SK-N-SH (cell line): ENCODE measurements around the gene KCNK18. TPM values are rescaled to one million over a fixed set of nuclear protein-coding genes. Genes with fewer than 3 reads are reported as not detected.

Experiments used
- CTCF ChIA-PET: fragments of 300-600, 350-600 bp; formaldehyde crosslinking; extraction: SDS; loops from one replicate; lab custom pipeline; 2021; lab: Yijun Ruan, JAX
- POLR2A ChIA-PET: fragments of 350-600 bp; sonication (Branson Sonifier 250); formaldehyde crosslinking; extraction: SDS; loops from one replicate; lab custom pipeline; 2020; ENCODE audit warnings: antibody characterized with exemption, inconsistent platforms; lab: Yijun Ruan, JAX
- DNase-seq: peaks from one replicate; pipeline ENCODE4 v3.0.0; 2012
- H2AFZ ChIP-seq: fragments of 200-600 bp; sonication (generic); 2 replicates; pipeline ENCODE4 v1.8.1; 2016; ENCODE audit warnings: antibody characterized with exemption, mild to moderate bottlenecking, low read depth
- H3F3A ChIP-seq: fragments of 200-600 bp; sonication (generic); replicated peaks from 2 replicates; pipeline ENCODE3; 2016; ENCODE audit warnings: antibody characterized with exemption, mild to moderate bottlenecking; ENCODE audit not compliant: insufficient read depth
- H3K27ac ChIP-seq, 2 experiments: fragments of 200-500 bp in 1 of 2; fragments of 200-600 bp in 1 of 2; sonication (Bioruptor generic) in 1 of 2; sonication (generic), shearing (Covaris generic) in 1 of 2; 2 replicates each; pipeline versions ENCODE4 v1.5.1 to v1.6.1; 2014 to 2016; ENCODE audit warnings: low read depth in 2 of 2, inconsistent platforms in 1 of 2, low read length in 1 of 2, mild to moderate bottlenecking in 1 of 2, mixed read lengths in 1 of 2
- H3K27me3 ChIP-seq: fragments of 200-600 bp; sonication (generic), shearing (Covaris generic); 2 replicates; pipeline ENCODE4 v1.6.1; 2016; ENCODE audit warnings: mixed run types; ENCODE audit not compliant: insufficient read depth
- H3K36me3 ChIP-seq, 2 experiments: fragments of 200-500 bp in 1 of 2; fragments of 200-600 bp in 1 of 2; sonication (Bioruptor generic) in 1 of 2; sonication (generic) in 1 of 2; replicated peaks in 1 of 2; 2 replicates each; pipeline versions ENCODE3 to v1.5.1; 2014 to 2016; ENCODE audit warnings: low read length in 1 of 2, mild to moderate bottlenecking in 1 of 2; ENCODE audit not compliant: insufficient read depth in 2 of 2, control insufficient read depth in 1 of 2
- H3K4me1 ChIP-seq, 2 experiments: fragments of 200-500 bp in 1 of 2; fragments of 200-600 bp in 1 of 2; sonication (Bioruptor generic) in 1 of 2; sonication (generic), shearing (Covaris generic) in 1 of 2; 2 replicates each; pipeline versions ENCODE4 v1.5.1 to v1.6.1; 2014 to 2016; ENCODE audit warnings: low read depth in 1 of 2, low read length in 1 of 2, mixed run types in 1 of 2; ENCODE audit not compliant: insufficient read depth in 2 of 2, control insufficient read depth in 1 of 2
- H3K4me2 ChIP-seq: fragments of 200-600 bp; sonication (generic), shearing (Covaris generic); 2 replicates; pipeline ENCODE4 v1.6.1; 2017; ENCODE audit warnings: mixed run types
- H3K4me3 ChIP-seq, 2 experiments: fragments of 200-500 bp in 1 of 2; fragments of 200-600 bp in 1 of 2; sonication (Bioruptor generic) in 1 of 2; sonication (generic), shearing (Covaris generic) in 1 of 2; 2 replicates each; pipeline versions ENCODE4 v1.5.1 to v1.8.1; 2014 to 2016; ENCODE audit warnings: low read depth in 2 of 2, inconsistent platforms in 1 of 2, low read length in 1 of 2, mild to moderate bottlenecking in 1 of 2, mixed read lengths in 1 of 2, moderate library complexity in 1 of 2
- H3K79me2 ChIP-seq: fragments of 200-600 bp; sonication (generic); 2 replicates; pipeline ENCODE4 v1.8.1; 2017; ENCODE audit warnings: mild to moderate bottlenecking; ENCODE audit not compliant: insufficient read depth
- H3K9ac ChIP-seq: fragments of 200-600 bp; sonication (generic); 2 replicates; pipeline ENCODE4 v1.6.1; 2017; ENCODE audit warnings: mixed run types
- H3K9me2 ChIP-seq: fragments of 200-600 bp; sonication (generic); 2 replicates; pipeline ENCODE4 v1.6.1; 2017; ENCODE audit warnings: mixed run types
- H3K9me3 ChIP-seq: fragments of 200-600 bp; sonication (generic); 2 replicates; pipeline ENCODE4 v1.6.1; 2017; ENCODE audit warnings: mixed run types, mild to moderate bottlenecking, moderate library complexity
- H4K20me1 ChIP-seq: fragments of 200-600 bp; sonication (generic); 2 replicates; pipeline ENCODE4 v1.6.1; 2017; ENCODE audit warnings: mild to moderate bottlenecking, mixed run types; ENCODE audit not compliant: insufficient read depth
- ELF1 ChIP-seq: IDR thresholded peaks from 2 replicates; pipeline ENCODE4 v1.4.0; 2012
- EP300 ChIP-seq, 2 experiments: IDR thresholded peaks; 2 replicates each; pipeline versions ENCODE4 v1.4.0 to v1.6.1; 2012; ENCODE audit warnings: borderline replicate concordance in 1 of 2, low read depth in 1 of 2, low read length in 1 of 2
- EZH2phosphoT487 ChIP-seq: fragments of 200-600 bp; sonication (generic); IDR thresholded peaks from 2 replicates; pipeline ENCODE4 v1.6.1; 2017; ENCODE audit warnings: low read depth, mixed run types, mild to moderate bottlenecking, antibody characterized with exemption, moderate library complexity, borderline replicate concordance
- FOSL2 ChIP-seq: IDR thresholded peaks from 2 replicates; pipeline ENCODE4 v1.4.0; 2012; ENCODE audit warnings: low read depth, mild to moderate bottlenecking, moderate library complexity, borderline replicate concordance
- GABPA ChIP-seq: IDR thresholded peaks from 2 replicates; pipeline ENCODE4 v1.4.0; 2012; ENCODE audit warnings: low read depth, mild to moderate bottlenecking
- JUND ChIP-seq: IDR thresholded peaks from 2 replicates; pipeline ENCODE4 v1.4.0; 2012
- MEF2A ChIP-seq: IDR thresholded peaks from 2 replicates; pipeline ENCODE4 v1.4.0; 2012; ENCODE audit warnings: low read depth, borderline replicate concordance
- MXI1 ChIP-seq: IDR thresholded peaks from 2 replicates; pipeline ENCODE4 v1.6.1; 2012; ENCODE audit warnings: mild to moderate bottlenecking, low read depth, low read length, improper control_type of control experiment
- NRF1 ChIP-seq: IDR thresholded peaks from 2 replicates; pipeline ENCODE4 v1.6.1; 2012; ENCODE audit warnings: low read depth, mild to moderate bottlenecking, low read length
- POLR2AphosphoS5 ChIP-seq: IDR thresholded peaks from 2 replicates; pipeline ENCODE4 v1.6.1; 2012; ENCODE audit warnings: low read depth, low read length
- RFX5 ChIP-seq: IDR thresholded peaks from 2 replicates; pipeline ENCODE4 v1.6.1; 2012; ENCODE audit warnings: mild to moderate bottlenecking, improper control_type of control experiment, low read length
- SIN3A ChIP-seq: IDR thresholded peaks from 2 replicates; pipeline ENCODE4 v1.6.1; 2012; ENCODE audit warnings: low read depth, mild to moderate bottlenecking, low read length, moderate library complexity, borderline replicate concordance
- TCF12 ChIP-seq: IDR thresholded peaks from 2 replicates; pipeline ENCODE4 v1.4.0; 2012
- YY1 ChIP-seq: IDR thresholded peaks from 2 replicates; pipeline ENCODE4 v1.4.0; 2012; ENCODE audit warnings: low read depth, mild to moderate bottlenecking
- WGBS: methylation state at CpG from one replicate; pipeline ENCODE4 v1.1.6; 2017; ENCODE audit warnings: low lambda C conversion rate; 5-methylcytosine and 5-hydroxymethylcytosine counted together
- polyA plus RNA-seq, 3 experiments: library from polyadenylated mRNA; depleted of rRNA; stranded (reverse); fragments of >200 nt; gene quantifications; 2 replicates each; pipeline ENCODE4 v1.2.3, GENCODE V29; 2012
- TF ChIP-seq, protein P1 (sequence below): fragments of 150-350 bp; IDR thresholded peaks from 2 replicates; pipeline ENCODE4 v1.6.1; 2017; ENCODE audit warnings: antibody characterized with exemption, low read length, low read depth, borderline replicate concordance
- TF ChIP-seq, protein P2 (sequence below): fragments of 150-350 bp; IDR thresholded peaks from 2 replicates; pipeline ENCODE4 v1.6.1; 2016; ENCODE audit warnings: mild to moderate bottlenecking, low read depth, low read length
- TF ChIP-seq, protein P3 (sequence below): IDR thresholded peaks from 2 replicates; pipeline ENCODE4 v1.4.0; 2012; ENCODE audit warnings: low read depth
- TF ChIP-seq, protein P4 (sequence below): fragments of 200-600 bp; sonication (generic); IDR thresholded peaks from 2 replicates; pipeline ENCODE4 v1.6.1; 2017; ENCODE audit warnings: antibody characterized with exemption, mild to moderate bottlenecking, moderate library complexity
- TF ChIP-seq, protein P5 (sequence below): IDR thresholded peaks from 2 replicates; pipeline ENCODE4 v1.6.1; 2012; ENCODE audit warnings: mild to moderate bottlenecking, low read depth, low read length, moderate library complexity

Gene KCNK18
- polyA plus RNA-seq, 1 of the 3 experiments (the other 2 are of a cell fraction) = not detected

DNA sequence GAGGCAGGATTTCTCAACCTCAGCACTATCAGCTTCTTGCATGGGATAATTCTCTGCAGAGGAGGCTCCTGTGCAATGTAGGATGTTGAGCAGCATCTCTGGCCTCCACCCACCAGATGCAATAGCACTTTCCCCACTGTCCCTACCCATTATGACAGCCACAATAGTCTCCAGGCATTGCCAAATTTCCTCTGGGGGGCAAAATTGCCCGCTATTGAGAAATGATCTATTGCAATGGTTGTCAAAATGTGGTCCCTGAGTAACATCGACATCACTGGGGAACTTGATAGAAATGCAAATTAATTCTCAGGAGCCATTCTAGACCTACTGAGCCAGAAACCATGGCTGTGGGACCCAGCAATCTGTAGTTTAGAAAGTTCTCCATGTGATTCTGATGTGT is 7.0 kb downstream of the KCNK18 start:
- Histone ChIP-seq H3K36me3 (no peaks in the 10 kb centered on the region), H3K9me3 (no peaks in the 10 kb centered on the region), H3K4me1 (no peaks in the 10 kb centered on the region), H3K4me3 (no peak overlapping the region), H3K9me2 (no peaks in the 10 kb centered on the region), H3K27ac (no peak overlapping the region), H3K9ac (no peak overlapping the region), H4K20me1 (no peaks in the 10 kb centered on the region), H3K4me2 (no peak overlapping the region), H2AFZ (no peak overlapping the region), H3K79me2 (no peaks in the 10 kb centered on the region), H3F3A (no peaks in the 10 kb centered on the region), H3K27me3 (no peaks in the 10 kb centered on the region)
- ChIA-PET CTCF (interaction anchor here (1.3 to 7.3 kb wide), 2 partner anchors 12 to 28 kb away, joined by 3 to 71 read pairs; no protein-coding TSS in a partner anchor), POLR2A (no interaction called here)
- DNase-seq = no peak
- TF ChIP-seq NRF1 = no peak
- TF ChIP-seq, protein P1, sequence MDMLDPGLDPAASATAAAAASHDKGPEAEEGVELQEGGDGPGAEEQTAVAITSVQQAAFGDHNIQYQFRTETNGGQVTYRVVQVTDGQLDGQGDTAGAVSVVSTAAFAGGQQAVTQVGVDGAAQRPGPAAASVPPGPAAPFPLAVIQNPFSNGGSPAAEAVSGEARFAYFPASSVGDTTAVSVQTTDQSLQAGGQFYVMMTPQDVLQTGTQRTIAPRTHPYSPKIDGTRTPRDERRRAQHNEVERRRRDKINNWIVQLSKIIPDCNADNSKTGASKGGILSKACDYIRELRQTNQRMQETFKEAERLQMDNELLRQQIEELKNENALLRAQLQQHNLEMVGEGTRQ = no peak
- TF ChIP-seq RFX5 = no peak
- TF ChIP-seq MEF2A = no peak
- TF ChIP-seq, protein P2, sequence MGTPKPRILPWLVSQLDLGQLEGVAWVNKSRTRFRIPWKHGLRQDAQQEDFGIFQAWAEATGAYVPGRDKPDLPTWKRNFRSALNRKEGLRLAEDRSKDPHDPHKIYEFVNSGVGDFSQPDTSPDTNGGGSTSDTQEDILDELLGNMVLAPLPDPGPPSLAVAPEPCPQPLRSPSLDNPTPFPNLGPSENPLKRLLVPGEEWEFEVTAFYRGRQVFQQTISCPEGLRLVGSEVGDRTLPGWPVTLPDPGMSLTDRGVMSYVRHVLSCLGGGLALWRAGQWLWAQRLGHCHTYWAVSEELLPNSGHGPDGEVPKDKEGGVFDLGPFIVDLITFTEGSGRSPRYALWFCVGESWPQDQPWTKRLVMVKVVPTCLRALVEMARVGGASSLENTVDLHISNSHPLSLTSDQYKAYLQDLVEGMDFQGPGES = no peak
- no peak for TF ChIP-seq SIN3A
- no peak for TF ChIP-seq EP300 (IDR thresholded peaks at IDR 0.05; ENCODE audit: borderline replicate concordance in 1 of 2, low read depth in 1 of 2, low read length in 1 of 2)
- TF ChIP-seq MXI1 = no peak
- TF ChIP-seq ELF1 = no peak
- no peak for TF ChIP-seq YY1
- TF ChIP-seq EZH2phosphoT487 = no peak
- TF ChIP-seq GABPA = no peak
- no peak for TF ChIP-seq TCF12
- TF ChIP-seq, protein P3, sequence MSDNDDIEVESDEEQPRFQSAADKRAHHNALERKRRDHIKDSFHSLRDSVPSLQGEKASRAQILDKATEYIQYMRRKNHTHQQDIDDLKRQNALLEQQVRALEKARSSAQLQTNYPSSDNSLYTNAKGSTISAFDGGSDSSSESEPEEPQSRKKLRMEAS = no peak
- no peak for TF ChIP-seq JUND
- TF ChIP-seq, protein P4, sequence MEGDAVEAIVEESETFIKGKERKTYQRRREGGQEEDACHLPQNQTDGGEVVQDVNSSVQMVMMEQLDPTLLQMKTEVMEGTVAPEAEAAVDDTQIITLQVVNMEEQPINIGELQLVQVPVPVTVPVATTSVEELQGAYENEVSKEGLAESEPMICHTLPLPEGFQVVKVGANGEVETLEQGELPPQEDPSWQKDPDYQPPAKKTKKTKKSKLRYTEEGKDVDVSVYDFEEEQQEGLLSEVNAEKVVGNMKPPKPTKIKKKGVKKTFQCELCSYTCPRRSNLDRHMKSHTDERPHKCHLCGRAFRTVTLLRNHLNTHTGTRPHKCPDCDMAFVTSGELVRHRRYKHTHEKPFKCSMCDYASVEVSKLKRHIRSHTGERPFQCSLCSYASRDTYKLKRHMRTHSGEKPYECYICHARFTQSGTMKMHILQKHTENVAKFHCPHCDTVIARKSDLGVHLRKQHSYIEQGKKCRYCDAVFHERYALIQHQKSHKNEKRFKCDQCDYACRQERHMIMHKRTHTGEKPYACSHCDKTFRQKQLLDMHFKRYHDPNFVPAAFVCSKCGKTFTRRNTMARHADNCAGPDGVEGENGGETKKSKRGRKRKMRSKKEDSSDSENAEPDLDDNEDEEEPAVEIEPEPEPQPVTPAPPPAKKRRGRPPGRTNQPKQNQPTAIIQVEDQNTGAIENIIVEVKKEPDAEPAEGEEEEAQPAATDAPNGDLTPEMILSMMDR = no peak
- TF ChIP-seq FOSL2 = no peak
- no peak for TF ChIP-seq POLR2AphosphoS5
- TF ChIP-seq, protein P5, sequence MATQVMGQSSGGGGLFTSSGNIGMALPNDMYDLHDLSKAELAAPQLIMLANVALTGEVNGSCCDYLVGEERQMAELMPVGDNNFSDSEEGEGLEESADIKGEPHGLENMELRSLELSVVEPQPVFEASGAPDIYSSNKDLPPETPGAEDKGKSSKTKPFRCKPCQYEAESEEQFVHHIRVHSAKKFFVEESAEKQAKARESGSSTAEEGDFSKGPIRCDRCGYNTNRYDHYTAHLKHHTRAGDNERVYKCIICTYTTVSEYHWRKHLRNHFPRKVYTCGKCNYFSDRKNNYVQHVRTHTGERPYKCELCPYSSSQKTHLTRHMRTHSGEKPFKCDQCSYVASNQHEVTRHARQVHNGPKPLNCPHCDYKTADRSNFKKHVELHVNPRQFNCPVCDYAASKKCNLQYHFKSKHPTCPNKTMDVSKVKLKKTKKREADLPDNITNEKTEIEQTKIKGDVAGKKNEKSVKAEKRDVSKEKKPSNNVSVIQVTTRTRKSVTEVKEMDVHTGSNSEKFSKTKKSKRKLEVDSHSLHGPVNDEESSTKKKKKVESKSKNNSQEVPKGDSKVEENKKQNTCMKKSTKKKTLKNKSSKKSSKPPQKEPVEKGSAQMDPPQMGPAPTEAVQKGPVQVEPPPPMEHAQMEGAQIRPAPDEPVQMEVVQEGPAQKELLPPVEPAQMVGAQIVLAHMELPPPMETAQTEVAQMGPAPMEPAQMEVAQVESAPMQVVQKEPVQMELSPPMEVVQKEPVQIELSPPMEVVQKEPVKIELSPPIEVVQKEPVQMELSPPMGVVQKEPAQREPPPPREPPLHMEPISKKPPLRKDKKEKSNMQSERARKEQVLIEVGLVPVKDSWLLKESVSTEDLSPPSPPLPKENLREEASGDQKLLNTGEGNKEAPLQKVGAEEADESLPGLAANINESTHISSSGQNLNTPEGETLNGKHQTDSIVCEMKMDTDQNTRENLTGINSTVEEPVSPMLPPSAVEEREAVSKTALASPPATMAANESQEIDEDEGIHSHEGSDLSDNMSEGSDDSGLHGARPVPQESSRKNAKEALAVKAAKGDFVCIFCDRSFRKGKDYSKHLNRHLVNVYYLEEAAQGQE = no peak
- 23% methylated on average over 2 of the region's 2 CpGs for WGBS
